Measurements from ENCODE around the gene UGT1A6. TPM values are rescaled to one million over a fixed set of nuclear protein-coding genes. Genes with fewer than 3 reads are reported as not detected.

Gene UGT1A6
- total RNA-seq, 4 donors from 2014 or later: 0.31 TPM; not detected in 3

DNA sequence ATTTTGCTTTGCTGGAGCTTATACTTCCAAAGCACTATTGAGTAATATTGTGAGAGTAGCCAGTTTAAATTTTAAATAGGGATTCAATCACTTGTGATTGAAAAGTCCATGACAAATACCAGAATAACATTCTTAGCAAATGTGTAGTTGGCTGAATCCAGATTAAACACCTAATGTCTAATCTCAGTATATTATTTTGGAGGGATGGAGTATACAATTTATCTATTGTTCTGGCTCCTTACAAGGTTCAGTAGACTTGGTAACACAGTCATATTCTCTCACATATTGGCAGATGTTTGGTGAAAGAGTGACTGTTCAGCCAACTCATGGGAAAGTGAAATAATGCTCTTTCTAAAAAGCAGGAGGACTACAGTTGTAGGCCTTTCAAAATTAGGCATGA, 18.8 kb upstream of the UGT1A6 start:
- intact Hi-C loops (cut with DNase I; ENCODE audit: low total_unique reads): no loop called here
- Histone ChIP-seq H3K9me3 (no peaks in the 10 kb centered on the region), H3K27me3 (no peaks in the 10 kb centered on the region), H3K4me3 (no peak overlapping the region), H3K27ac (no peak overlapping the region), H3K36me3 (no peaks in the 10 kb centered on the region), H3K4me1 (no peaks in the 10 kb centered on the region)
- no peak for TF ChIP-seq POLR2A (IDR thresholded peaks at IDR 0.05)
- TF ChIP-seq, protein P1, sequence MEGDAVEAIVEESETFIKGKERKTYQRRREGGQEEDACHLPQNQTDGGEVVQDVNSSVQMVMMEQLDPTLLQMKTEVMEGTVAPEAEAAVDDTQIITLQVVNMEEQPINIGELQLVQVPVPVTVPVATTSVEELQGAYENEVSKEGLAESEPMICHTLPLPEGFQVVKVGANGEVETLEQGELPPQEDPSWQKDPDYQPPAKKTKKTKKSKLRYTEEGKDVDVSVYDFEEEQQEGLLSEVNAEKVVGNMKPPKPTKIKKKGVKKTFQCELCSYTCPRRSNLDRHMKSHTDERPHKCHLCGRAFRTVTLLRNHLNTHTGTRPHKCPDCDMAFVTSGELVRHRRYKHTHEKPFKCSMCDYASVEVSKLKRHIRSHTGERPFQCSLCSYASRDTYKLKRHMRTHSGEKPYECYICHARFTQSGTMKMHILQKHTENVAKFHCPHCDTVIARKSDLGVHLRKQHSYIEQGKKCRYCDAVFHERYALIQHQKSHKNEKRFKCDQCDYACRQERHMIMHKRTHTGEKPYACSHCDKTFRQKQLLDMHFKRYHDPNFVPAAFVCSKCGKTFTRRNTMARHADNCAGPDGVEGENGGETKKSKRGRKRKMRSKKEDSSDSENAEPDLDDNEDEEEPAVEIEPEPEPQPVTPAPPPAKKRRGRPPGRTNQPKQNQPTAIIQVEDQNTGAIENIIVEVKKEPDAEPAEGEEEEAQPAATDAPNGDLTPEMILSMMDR (IDR thresholded peaks at IDR 0.05 in 4 of 5, conservative IDR thresholded peaks at IDR 0.05 in 1 of 5): no peak
- DNase-seq (no peak), ATAC-seq (no peak)
- in situ Hi-C loops (cut with MboI; ENCODE audit: low sequenced_read_pairs in 4 of 4): no loop called here

DNA sequence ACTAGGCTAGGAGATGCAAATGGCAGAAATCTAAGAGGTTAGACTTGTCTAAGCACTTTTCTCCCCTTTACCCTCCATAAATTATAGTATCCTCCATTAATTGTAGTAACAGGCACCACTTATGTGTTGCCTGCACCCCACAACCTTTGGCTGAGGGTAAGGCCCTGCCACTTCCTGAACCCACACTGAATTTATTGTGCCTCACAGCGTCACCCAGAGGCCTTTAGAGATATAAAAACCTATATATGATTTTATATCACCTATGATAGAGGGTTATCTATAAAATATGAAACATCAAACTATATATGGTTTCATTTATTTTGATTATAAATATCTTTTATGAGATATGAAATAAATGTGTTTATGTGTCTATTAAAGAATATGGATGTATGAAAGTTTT, 18.4 kb upstream of the UGT1A6 start:
- intact Hi-C loops (cut with DNase I; ENCODE audit: low total_unique reads) (no loop called here), in situ Hi-C loops (cut with MboI; ENCODE audit: low sequenced_read_pairs in 4 of 4) (no loop called here)
- no peak for ATAC-seq
- Histone ChIP-seq H3K4me3 (no peak overlapping the region), H3K9me3 (no peaks in the 10 kb centered on the region), H3K27me3 (no peaks in the 10 kb centered on the region), H3K27ac (no peak overlapping the region), H3K36me3 (no peaks in the 10 kb centered on the region), H3K4me1 (no peaks in the 10 kb centered on the region)
- no peak for DNase-seq
- TF ChIP-seq POLR2A (IDR thresholded peaks at IDR 0.05): no peak
- TF ChIP-seq, protein P1 (IDR thresholded peaks at IDR 0.05 in 4 of 5, conservative IDR thresholded peaks at IDR 0.05 in 1 of 5): no peak

DNA sequence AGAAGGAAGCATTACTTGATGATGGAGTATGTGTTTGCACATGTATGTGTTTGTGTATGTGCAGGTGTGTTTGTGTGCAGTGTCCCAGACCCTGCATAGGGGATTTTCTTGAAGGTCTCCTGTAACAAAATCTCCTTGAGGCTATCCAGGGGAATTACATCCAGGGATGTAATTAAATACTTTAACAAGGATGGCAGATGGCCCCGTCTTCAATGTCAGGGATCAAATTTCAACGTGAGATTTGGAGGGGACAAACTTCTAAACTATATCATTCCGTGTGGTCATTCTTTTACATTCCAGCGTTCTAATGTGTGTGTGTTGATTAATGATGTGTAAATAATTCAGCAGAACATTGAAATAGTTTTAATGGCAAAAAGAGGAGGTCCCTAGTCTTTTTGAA, 17.7 kb upstream of the UGT1A6 start:
- intact Hi-C loops (cut with DNase I; ENCODE audit: low total_unique reads): no loop called here
- Histone ChIP-seq H3K9me3 (no peaks in the 10 kb centered on the region), H3K27ac (no peak overlapping the region), H3K4me3 (no peak overlapping the region), H3K36me3 (no peaks in the 10 kb centered on the region), H3K27me3 (no peaks in the 10 kb centered on the region), H3K4me1 (no peaks in the 10 kb centered on the region)
- no peak for ATAC-seq
- no peak for DNase-seq
- TF ChIP-seq, protein P1 (IDR thresholded peaks at IDR 0.05 in 4 of 5, conservative IDR thresholded peaks at IDR 0.05 in 1 of 5): no peak
- no peak for TF ChIP-seq POLR2A (IDR thresholded peaks at IDR 0.05)
- in situ Hi-C loops (cut with MboI; ENCODE audit: low sequenced_read_pairs in 4 of 4): no loop called here

GRCh38 chr2:233676046-233676445, 16.6 kb upstream of the UGT1A6 start:
- DNase-seq (no peak), ATAC-seq (no peak)
- TF ChIP-seq, protein P1 (IDR thresholded peaks at IDR 0.05 in 4 of 5, conservative IDR thresholded peaks at IDR 0.05 in 1 of 5): no peak
- TF ChIP-seq POLR2A (IDR thresholded peaks at IDR 0.05): no peak
- no peaks in the 10 kb centered on the region for H3K36me3 ChIP-seq
- no peaks in the 10 kb centered on the region for H3K4me1 ChIP-seq
- no peaks in the 10 kb centered on the region for H3K9me3 ChIP-seq
- no peak overlapping the region for H3K4me3 ChIP-seq
- in situ Hi-C loops (cut with MboI; ENCODE audit: low sequenced_read_pairs in 4 of 4) (no loop called here), intact Hi-C loops (cut with DNase I; ENCODE audit: low total_unique reads) (no loop called here)
- no peaks in the 10 kb centered on the region for H3K27me3 ChIP-seq
- H3K27ac ChIP-seq: no peak overlapping the region

DNA sequence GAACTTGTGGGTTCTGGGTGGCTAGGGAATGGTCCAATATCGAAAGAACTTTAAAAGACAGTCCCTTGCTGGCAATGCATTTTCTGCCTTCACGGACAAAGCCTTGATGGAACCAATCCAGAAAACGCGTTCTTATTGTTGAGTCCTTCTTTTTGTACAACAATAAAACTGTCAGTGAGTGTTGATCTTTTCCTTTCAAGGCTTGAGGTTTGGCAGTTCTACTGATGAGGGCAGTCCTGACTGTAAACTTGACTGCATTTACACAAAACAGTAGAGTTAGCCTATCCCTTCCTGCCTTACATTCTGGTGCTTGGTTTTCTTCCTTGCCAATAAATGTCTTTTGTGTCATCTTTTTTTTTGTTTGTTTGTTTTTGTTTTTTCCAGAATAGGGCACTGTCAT, 13.5 kb upstream of the UGT1A6 start:
- intact Hi-C loops (cut with DNase I; ENCODE audit: low total_unique reads) (no loop called here), in situ Hi-C loops (cut with MboI; ENCODE audit: low sequenced_read_pairs in 4 of 4) (no loop called here)
- DNase-seq (no peak), ATAC-seq (no peak)
- Histone ChIP-seq H3K9me3 (no peaks in the 10 kb centered on the region), H3K4me3 (no peak overlapping the region), H3K4me1 (no peaks in the 10 kb centered on the region), H3K27me3 (no peaks in the 10 kb centered on the region), H3K27ac (no peak overlapping the region), H3K36me3 (no peaks in the 10 kb centered on the region)
- no peak for TF ChIP-seq POLR2A (IDR thresholded peaks at IDR 0.05)
- TF ChIP-seq, protein P1 (IDR thresholded peaks at IDR 0.05 in 4 of 5, conservative IDR thresholded peaks at IDR 0.05 in 1 of 5): no peak
